IPS DF 4.7 (cell line): Measurements from ENCODE around the gene IQCN.

Experiments
- DNase-seq: peaks from one replicate; pipeline ENCODE4 v3.0.0-alpha.2; 2013; ENCODE audit warnings: low spot score; ENCODE audit errors: extremely low read depth

The IQCN gene

DNA sequence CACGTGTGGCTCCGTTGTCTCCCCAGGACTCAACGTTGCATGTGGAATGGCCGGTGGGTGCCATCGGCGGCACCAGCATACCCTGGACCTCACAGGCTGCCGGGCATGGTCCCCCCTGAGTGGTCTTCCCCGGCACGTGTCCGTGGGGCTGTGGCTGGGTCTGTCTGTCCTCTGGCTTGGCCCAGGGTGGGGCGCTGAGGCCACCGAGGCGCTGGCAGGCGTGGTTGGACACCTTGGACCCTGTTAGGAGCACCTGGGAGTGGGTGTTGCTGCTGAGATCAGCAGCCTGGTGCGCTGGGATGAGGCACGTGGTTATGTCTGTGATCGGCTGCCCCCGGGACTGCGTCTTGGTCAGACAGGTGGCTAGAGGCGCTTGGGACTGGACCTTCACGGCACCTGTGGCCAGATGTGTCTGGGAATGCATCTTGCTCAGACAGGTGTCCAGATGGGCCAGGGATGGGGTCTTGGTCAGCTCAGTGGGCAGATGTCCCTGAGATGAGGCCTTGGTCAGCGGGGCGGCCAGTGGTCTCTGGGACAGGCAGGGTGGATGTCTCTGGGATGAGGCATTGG, 9.2 kb downstream of the IQCN start:
- DNase-seq = no peak

DNA sequence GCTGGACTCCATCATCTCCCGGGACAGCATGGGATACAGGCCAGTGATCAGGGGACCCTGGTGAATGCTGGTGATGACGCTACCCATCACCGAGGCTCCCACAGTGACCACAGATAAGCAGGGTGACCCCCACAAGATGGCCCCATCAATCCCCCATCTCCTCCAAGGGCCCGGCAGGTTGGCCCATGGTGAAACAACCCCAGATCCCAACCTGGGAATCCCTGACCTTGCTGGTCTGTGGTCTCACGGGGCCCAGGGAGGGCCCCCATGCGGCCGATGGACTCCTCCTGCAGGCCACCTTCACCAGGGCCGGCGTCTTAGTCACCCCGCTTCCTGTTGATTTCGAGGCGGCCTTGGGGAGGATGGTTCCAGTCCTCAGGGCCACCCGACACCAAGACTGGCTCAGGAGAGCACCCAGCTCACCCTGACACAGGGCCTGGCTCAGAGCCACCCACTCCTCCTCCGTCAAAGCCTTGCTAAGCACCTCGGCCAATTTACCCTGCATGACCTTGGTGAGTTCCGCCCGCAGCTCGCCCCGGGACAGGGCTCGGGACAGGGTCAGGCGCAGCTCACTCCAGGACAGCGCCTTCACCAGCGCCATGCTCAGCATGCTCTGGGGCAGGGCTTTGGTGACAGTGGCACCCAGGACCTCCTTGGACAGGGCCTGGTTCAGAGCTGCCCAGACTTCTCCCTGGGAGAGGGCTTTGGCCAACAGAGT, 10.0 kb downstream of the IQCN start:
- no peak for DNase-seq

DNA sequence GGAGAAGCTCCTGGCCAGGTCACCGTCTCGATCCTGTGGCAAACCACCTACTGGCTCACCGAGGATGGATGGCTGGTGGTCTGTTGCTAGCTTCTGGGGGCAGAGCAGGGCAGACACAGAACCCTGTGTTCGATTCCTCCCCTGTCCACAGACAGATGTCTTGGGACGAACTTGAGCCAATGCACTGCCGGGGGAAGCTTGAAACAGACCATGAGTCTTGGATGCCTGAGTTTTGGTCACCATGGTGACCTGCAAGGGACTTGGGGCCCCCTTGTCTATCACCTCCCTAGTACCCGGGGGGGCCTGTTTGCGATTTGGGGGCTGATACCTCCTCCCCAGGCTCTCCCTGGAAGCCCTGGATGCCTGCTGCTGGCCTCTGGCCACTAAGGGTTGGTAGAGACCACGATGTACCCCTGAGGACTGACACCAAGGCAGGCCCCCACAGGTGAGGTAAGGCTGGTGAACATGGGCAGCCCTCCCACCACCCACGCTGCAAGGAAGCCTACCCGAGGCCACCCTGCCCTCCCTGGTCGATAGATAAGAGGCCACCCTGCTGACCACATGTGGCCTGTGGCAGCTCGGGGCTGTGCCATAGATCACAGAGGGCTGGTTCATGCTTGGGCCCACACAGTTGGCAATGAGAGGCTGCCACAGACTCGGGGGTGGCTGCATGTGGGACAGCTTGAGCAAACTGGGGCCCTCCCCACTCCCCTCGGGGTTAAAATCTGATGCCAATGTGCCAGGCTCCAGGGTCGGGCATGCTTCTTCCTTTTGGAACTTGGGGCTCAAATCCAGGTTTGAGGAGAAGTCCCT, 10.7 kb downstream of the IQCN start:
- no peak for DNase-seq

DNA sequence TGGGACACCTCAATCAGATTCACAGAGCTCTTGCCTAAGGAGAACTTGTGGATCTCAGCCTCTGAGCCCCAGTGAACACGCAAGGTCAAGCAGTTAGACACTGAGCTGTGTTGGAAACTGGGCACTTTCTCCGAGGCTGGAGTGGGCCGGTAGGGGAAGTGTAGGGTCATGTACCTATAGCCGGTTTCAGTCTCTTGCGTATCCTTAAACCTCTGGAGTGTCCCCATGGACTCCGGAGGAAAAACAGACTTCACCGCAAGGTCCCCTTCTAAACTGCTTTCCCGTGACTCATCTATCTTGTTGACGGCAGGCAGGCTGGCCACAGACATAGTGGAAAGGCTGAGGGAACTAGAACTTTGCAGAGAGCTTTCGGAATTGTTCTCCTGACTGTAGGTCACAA, 11.3 kb downstream of the IQCN start:
- DNase-seq = no peak

DNA sequence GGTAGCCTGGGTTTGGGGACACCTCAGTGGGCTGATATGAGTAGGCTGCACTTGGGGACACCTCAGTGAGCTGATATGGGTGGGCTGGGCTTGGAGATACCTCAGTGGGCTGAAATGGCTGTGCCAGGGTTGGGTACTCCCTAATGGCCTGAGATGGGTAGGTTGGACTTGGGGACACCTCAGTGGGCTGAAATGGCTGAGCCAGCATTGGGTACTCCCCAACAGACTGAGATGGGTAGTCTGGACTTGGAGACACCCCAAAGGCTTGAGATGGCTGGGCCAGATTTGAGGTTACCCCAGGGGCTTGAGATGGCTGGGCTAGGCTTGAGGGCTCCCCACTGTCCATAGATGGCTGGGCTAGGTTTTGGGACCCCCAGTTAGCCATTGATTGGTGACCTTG, 12.1 kb downstream of the IQCN start:
- DNase-seq = no peak

DNA sequence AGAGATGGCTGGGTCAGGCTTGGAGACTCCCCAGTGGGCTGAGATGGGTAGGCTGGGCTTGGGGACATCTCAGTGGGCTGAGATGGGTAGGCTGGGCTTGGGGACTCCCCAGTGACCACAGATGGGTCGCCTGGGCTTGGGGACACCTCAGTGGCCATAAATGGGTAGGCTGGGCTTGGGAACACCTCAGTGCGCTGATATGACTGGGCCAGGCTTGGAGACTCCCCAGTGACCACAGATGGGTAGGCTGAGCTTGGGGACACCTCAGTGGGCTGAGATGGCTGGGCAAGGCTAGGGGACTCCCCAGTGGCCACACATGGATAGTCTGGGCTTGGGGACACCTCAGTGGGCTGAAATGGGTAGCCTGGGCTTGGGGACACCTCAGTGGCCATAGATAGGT, 12.8 kb downstream of the IQCN start:
- no peak for DNase-seq

DNA sequence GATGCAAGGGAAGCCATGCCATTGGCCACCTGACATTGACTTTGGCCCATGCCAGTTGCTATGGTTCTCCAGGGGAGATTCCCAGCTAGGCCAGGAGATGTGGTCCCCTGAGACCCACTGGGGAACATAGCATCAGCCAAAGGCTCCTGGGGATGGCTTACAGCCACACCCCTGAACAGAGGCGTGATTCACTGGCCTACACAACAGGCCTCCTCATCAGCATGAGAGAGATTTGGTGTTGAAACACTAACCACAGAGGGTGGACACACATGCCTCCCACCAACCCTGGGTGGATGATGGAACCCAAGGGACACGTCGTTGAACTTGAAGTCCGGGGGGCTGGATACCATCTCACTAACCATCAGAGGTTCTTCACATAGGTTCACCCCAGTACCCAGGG, 14.4 kb downstream of the IQCN start:
- DNase-seq = no peak

DNA sequence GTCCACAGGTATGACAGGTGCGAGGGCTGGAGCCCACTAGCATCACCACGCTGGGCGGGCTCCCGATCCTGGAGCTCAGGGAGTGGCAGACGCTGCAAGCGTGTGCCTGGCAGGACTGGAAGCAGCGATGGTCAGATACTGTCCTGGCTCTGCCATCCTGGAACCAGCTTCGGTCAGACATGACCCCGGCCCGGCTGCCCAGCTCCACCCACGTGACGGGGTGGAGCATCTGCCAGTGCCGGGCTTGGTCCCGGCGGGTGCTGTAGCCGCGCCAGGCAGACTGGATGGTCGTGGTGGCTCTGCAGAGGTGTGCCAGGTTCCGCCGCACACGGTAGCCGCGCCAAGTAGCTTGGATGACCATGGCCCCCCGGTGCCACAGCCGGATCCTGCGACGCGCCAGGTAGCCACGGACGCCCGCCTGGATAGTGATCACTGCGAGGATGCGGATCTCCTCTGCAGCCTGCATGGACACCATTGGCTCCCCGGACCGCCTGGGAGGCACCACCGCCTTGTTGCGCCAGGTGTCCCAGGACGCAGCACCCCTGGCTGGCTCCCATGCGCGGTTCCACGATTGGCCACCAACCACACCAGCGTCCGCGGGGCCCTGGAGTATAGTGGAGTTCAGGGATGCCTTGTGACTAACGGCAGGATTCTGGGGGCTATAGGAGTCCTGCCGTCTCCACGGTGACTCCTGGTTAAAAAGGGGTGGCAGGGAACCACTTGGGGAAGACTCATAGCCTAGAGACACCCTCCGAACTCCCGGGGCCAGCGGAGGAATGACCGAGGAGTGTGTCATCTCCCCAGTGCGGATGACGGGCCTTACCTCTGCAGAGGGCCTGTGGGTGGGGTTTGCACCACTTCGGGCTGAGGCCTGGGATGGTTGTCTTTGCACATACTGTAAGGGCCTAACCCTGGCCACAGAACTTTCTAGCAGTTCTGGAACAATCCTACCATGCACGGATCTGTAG, 16.5 kb downstream of the IQCN start:
- no peak for DNase-seq

DNA sequence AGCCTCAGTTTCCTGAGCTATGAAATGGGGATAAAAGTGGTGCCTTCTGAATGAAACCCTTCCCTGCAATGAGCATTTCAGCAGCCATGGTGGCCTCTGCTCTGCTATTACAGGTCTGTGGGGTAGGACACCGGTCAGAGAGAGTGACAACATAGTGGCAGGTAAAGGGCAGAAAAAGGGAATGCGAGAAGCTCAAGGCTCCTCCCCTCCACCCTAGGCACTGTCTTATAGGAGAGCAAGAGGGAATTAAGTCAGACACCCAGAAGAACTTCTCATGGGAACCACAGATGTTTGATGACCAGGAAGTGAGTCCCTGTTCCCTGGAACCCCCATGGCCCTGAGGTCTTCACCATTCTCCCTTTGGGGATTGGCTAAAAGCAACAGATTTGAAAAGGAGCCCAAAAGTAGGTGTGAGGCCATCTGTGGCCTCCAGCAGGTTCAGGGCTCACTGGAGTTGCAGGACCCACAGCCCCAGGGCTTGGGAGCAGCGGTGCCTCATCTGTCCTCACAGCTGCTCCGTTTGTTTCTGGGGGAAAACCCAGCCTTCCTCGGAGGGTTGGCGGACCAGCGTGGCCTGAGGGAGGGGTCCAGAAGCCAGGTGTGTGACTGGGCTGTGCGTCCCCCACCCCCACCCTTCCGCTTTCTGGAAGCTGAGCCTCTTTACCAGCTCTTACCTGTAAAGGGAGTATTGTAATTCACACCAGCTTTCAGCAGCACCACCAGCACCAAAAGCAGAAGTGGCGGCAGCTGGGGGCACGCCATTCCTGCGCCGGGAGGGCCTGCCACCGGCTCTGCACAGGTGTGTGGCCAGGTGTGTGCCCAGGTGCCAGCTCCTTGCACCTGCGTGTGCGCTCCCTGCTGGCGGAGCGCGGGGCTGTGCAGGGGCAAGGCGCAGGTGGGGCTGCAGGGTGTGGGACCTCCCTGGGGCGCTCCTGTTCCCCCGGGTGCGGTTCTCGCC, 19.4 kb downstream of the IQCN start:
- no peak for DNase-seq

DNA sequence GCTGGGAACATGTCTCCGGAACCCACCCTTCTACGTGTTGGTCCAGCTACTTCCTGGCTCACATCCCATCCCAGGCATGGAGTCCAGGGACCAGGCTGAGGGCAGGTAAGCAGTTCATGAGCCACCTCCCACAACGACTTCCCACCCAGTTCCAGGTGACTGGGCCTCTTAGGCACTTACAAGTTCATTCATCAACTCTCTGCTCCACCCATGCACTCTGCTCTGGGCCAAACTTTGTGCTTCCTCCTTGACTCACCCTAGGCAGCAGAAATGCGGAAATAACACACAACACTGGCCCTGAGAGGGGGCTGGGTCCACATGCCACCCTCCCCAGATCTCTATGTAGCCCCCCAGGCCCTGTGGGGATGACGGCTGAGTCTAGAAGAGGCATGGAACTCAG, 20.5 kb downstream of the IQCN start:
- no peak for DNase-seq

DNA sequence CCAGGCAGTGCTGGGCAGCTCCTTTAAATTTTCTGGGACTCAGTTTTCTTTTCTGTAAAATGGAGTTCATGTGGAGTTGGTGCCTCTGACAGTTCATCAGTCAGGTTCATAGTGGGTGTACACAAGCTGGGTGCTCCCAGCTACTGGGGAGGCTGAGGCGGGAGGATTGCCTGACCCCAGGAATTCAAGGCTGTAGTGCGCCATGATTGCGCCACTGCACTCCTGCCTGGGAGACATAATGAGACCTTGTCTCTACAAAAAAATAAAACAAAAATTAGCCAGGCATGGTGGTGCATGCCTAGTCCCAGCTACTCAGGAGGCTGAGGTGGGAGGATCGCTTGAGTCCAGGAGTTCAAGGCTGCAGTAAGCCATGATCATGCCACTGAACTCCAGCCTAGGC, 21.1 kb downstream of the IQCN start:
- DNase-seq = no peak

DNA sequence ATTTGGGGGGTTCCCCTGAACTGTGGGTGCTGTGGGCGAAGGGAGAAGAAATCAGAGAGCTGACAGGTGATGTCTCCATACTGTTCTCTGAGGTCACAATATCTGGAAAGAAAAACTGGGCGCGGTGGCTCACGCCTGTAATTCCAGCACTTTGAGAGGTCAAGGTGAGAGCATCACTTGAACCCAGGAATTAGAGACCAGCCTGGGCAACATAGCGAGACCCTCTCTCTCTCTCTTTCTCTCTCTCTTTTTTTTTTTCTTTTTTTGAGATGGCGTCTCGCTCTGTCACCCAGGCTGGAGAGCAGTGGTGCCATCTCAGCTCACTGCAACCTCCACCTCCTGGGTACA, 21.9 kb downstream of the IQCN start:
- DNase-seq = no peak

DNA sequence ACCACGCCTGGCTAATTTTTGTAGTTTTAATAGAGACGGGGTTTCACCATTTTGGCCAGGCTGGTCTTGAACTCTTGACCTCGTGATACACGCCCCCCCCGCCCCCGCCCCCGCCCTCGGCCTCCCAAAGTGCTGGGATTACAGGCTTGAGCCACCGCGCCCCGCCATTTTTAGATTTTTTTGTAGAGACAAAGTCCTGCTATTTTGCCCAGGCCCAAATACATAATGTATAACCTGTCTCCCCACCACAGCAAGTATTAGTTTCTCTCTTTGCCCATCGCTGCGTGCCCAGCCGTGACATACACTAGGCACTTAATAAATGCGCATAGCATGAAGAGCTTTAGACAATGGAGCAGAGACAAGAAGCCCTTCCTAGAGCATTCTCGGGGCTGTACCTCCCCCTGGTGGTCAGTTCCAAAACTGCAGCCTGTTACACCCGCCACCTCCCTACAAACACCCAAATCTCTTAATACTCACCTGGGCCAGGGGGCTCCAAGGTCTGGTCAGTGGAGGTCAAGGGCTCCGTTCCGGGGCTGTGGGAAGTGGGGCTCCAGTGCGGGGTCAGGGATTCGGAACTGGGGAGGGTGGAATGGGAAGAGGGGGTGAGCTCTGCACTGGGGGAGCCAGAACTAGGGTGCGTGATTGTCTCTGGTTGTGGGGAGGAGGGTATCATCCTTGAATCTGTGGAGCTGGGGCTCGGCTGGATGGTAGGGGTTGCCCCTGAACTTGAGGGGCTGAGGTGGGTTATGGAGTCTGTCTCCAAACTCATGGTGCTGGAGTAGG, 22.5 kb downstream of the IQCN start:
- peak; percentile 87 for DNase-seq

DNA sequence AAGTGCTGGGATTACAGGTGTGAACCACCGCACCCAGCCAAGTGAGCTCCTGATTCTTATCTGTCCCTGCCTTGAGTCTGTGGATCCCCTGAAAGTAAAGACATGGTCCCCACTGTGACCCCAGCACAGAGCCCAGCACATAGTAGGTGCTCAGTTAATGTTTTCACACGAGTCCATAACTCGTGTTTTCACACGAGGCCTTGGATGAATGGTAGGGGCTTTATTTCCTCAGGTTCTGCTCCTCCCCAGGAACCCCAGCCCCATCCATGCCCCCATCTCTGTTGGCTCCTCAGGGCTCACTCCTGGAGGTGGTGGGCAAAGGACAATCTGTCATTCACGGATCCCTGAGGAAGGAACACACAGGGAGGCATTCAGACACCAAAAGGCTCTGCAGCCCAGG, 24.4 kb downstream of the IQCN start:
- DNase-seq = no peak

DNA sequence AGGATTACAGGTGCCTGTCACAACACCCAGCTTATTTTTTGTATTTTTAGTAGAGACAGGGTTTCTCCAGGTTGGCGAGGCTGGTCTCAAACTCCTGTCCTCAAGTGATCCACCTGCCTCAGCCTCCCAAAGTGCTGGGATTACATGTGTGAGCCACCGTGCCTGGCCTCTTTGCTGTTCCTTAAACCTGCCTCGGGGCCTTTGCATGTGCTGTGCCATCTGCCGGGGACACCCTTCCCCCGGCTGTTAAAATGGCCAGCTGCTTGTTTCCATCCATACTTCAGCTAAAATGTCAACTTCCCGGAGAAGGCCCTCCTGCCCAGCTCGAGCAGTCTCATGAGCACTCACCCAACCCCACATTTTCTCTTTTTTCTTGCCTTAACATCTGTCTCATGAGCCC, 29.0 kb downstream of the IQCN start:
- DNase-seq = no peak

DNA sequence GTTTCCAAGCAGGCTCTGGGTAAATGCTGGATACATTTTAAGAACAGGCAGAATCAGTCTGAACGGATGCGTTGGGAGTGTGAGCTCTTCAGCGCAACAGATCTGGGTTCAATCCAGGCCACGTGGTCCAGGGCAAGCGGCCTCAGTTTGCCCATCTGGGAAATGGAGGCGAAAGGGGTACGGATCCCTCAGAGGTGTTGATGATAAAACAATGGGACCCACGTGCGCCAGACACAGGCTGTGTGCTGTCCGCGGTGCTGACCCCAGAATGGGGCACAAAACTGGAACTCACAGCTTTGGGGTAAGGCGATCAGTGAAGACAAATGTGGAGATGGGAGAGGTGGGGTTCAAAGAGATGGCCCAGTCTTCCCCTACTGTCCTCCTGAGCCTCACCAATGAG, 34.9 kb downstream of the IQCN start:
- no peak for DNase-seq

DNA sequence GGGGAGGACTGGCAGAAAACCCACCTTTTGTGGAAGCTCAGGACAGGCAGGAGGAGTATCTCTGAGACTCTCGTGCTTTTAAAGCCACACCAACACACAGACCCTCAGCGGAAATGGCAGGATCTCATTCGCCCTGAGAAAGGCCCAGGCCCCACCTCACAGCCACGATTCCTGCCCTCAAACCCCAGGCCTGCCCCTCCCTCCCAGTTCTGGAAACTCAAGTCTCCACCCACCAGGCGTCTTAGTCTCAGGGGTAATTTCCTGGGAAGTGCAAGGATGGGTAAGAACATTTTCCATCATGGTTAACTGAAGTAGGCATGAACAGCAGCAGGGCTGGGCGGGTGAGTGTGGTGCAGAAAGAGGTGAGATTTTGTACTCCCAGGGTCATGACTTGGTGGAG, 40.1 kb downstream of the IQCN start:
- no peak for DNase-seq

DNA sequence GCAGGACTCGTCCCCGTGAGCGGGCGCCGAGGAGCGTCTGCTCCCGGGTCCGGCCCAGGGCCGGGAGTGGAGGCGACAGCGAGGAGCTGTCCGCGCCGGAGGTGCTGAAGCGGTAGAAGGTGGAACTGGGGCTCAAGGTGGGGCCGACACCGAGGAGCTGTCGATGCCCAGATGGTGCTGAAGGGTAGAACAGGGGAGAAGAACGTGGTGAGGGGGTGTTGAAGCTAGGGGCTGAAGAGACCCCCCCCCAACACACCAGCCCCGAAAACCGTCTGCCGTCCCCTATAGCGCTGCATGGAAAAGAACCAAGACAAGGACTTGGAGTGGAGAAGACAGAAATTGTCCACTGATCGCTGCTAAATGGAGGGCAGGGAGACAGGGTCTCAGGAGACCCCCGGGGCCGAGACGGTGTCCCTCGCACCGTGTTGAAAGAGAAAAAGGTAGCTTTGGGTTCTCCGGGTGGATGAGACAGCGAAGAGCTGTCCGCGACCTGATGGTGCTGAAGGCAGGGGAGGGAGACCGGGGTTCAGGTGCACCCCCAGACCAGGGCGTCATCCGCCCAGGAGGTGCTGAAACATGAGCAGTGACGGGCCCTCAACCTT, 40.9 kb downstream of the IQCN start:
- no peak for DNase-seq

DNA sequence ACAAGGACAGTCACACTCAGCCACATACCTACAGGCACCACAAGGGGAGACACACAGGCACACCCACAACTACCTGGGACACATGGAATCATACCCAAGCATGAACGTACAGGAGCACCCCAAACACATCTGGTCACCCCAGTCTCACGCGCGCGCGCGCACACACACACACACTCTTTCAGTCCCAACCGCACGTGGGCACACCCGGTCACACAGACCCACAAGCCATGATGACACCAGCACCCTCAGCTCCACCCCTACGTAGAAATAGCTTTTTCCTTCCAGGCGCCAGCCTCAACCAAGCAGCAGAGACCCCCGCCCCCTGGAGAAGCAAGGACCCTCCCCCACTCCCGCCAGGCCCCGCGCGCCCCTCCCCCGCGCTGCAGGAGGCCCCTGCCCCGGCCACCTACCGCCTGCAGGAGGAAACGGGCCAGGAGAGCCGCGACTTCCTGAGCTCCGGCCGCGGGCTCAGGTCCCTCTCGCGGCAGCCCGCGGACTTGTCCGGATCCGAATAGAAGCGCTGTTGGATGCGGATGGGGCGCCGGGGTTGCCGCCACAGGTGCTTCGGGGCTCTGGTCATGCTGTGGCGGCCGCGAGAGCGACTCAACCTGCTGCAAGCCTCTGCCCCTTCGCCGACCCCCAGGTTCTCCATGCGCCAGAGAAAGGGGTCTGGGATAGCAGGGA, 41.6 kb downstream of the IQCN start:
- no peak for DNase-seq
